ENCODE data around the gene CXCL12. TPM values are rescaled to one million over a fixed set of nuclear protein-coding genes. Genes with fewer than 3 reads are reported as not detected.

Gene CXCL12
- total RNA-seq, 1 donor from 2014 or later: 23.7 TPM

DNA sequence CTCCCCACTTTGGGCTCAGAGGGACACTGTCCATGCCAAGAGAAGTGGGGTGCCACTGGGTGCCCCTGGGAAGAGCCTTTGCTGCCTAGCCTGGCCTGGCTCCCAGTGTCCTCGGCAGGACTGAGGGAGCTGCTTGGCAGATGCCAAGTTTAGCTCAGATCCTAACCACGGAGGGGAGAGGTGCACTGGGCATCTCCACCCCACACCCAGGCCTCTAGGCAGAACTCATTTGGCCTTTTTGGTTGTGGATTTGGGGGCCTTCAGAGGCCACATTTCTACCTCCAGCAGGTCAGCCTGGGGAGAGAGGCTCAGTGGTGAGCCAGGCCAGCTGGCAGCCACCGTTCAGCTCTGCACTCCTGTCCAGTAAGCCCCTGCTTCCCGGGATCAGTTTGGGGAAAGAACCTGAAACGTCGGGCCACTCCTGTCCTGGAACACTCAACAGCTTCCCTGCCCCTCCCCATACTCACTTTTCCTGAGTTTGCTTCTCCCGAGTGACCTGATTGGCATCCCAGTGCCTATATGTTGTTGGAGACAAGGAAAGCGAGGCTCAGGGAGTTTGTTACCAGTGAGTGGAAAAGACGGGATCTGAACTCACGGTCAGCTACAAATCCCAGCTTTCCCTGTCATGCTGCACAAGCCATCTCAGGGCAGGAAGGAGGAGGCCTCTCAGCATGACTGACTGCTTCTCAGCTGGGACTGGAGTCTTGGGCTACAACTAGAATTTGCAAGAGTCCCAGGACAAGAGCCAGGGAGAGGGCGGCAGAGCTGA is 11.2 kb upstream of the CXCL12 start:
- Histone ChIP-seq H3K4me2 (ENCODE audit: low read length) (no peak overlapping the region), H3K4me3 (ENCODE audit: insufficient read depth, low read depth, low read length) (no peak overlapping the region), H3K4me1 (ENCODE audit: insufficient read depth, low read length) (no peaks in the 10 kb centered on the region), H3K9ac (ENCODE audit: low read length) (no peak overlapping the region), H3K79me2 (ENCODE audit: insufficient read depth, low read length) (no peaks in the 10 kb centered on the region), H3K9me3 (ENCODE audit: insufficient read depth, low read depth, low read length) (no peaks in the 10 kb centered on the region), H3K36me3 (ENCODE audit: insufficient read depth, low read length) (no peaks in the 10 kb centered on the region), H2AFZ (ENCODE audit: low read depth, low read length) (no peak overlapping the region), H3K27ac (ENCODE audit: low read depth, low read length) (no peak overlapping the region), H4K20me1 (ENCODE audit: insufficient read depth, low read length) (no peaks in the 10 kb centered on the region), H3K27me3 (ENCODE audit: insufficient read depth, low read length) (peaks cover 7% of the 10 kb centered on the region)
- Mint-ChIP-seq H3K36me3 (ENCODE audit: low read depth, unreplicated experiment) (no peaks in the 10 kb centered on the region), H3K9me3 (ENCODE audit: unreplicated experiment) (peaks cover 3% of the 10 kb centered on the region), H3K27me3 (ENCODE audit: low read depth, unreplicated experiment) (peaks cover 66% of the 10 kb centered on the region), H3K27ac (ENCODE audit: unreplicated experiment) (no peak overlapping the region), H3K4me3 (ENCODE audit: unreplicated experiment) (no peak overlapping the region), H3K4me1 (ENCODE audit: low read depth, unreplicated experiment) (peaks cover 4% of the 10 kb centered on the region)
- FAIRE-seq (no peak), DNase-seq (ENCODE audit: low read depth) (no peak)
- TF ChIP-seq EZH2 (IDR thresholded peaks at IDR 0.05; ENCODE audit: insufficient read depth, low read length): no peak
- TF ChIP-seq, protein P1, sequence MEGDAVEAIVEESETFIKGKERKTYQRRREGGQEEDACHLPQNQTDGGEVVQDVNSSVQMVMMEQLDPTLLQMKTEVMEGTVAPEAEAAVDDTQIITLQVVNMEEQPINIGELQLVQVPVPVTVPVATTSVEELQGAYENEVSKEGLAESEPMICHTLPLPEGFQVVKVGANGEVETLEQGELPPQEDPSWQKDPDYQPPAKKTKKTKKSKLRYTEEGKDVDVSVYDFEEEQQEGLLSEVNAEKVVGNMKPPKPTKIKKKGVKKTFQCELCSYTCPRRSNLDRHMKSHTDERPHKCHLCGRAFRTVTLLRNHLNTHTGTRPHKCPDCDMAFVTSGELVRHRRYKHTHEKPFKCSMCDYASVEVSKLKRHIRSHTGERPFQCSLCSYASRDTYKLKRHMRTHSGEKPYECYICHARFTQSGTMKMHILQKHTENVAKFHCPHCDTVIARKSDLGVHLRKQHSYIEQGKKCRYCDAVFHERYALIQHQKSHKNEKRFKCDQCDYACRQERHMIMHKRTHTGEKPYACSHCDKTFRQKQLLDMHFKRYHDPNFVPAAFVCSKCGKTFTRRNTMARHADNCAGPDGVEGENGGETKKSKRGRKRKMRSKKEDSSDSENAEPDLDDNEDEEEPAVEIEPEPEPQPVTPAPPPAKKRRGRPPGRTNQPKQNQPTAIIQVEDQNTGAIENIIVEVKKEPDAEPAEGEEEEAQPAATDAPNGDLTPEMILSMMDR (IDR thresholded peaks at IDR 0.05; ENCODE audit: insufficient read depth, low read depth, low read length): no peak

DNA sequence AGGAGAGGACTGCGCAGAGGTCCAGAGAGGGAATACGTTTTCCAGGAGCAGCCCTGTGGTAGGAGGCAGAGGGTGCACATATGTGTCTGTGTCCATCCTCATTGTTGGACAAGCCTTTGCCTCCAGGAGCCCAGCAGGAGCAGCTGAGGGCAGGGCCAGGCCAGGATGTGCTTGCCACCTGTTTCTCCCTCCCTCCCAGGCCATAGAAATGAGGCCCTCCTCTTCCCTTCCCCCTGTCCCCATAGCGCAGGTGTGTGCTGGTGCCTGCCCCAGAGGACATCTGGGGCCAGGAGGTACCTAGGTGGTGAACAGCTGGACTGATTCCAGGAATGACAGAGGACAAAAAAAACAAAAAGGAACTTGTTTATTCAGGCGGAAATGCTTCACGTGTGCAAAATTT is 10.5 kb upstream of the CXCL12 start:
- Histone ChIP-seq H3K79me2 (ENCODE audit: insufficient read depth, low read length) (no peaks in the 10 kb centered on the region), H4K20me1 (ENCODE audit: insufficient read depth, low read length) (no peaks in the 10 kb centered on the region), H3K27me3 (ENCODE audit: insufficient read depth, low read length) (peaks cover 7% of the 10 kb centered on the region), H3K9ac (ENCODE audit: low read length) (no peak overlapping the region), H3K4me2 (ENCODE audit: low read length) (no peak overlapping the region), H3K4me3 (ENCODE audit: insufficient read depth, low read depth, low read length) (no peak overlapping the region), H3K9me3 (ENCODE audit: insufficient read depth, low read depth, low read length) (no peaks in the 10 kb centered on the region), H3K4me1 (ENCODE audit: insufficient read depth, low read length) (no peaks in the 10 kb centered on the region), H2AFZ (ENCODE audit: low read depth, low read length) (no peak overlapping the region), H3K36me3 (ENCODE audit: insufficient read depth, low read length) (no peaks in the 10 kb centered on the region), H3K27ac (ENCODE audit: low read depth, low read length) (no peak overlapping the region)
- Mint-ChIP-seq H3K4me3 (ENCODE audit: unreplicated experiment) (no peak overlapping the region), H3K36me3 (ENCODE audit: low read depth, unreplicated experiment) (no peaks in the 10 kb centered on the region), H3K9me3 (ENCODE audit: unreplicated experiment) (peaks cover 3% of the 10 kb centered on the region), H3K4me1 (ENCODE audit: low read depth, unreplicated experiment) (no peaks in the 10 kb centered on the region), H3K27ac (ENCODE audit: unreplicated experiment) (no peak overlapping the region), H3K27me3 (ENCODE audit: low read depth, unreplicated experiment) (peaks cover 66% of the 10 kb centered on the region)
- DNase-seq (ENCODE audit: low read depth): no peak
- TF ChIP-seq EZH2 (IDR thresholded peaks at IDR 0.05; ENCODE audit: insufficient read depth, low read length): no peak
- TF ChIP-seq, protein P1 (IDR thresholded peaks at IDR 0.05; ENCODE audit: insufficient read depth, low read depth, low read length): no peak
- FAIRE-seq: no peak

DNA sequence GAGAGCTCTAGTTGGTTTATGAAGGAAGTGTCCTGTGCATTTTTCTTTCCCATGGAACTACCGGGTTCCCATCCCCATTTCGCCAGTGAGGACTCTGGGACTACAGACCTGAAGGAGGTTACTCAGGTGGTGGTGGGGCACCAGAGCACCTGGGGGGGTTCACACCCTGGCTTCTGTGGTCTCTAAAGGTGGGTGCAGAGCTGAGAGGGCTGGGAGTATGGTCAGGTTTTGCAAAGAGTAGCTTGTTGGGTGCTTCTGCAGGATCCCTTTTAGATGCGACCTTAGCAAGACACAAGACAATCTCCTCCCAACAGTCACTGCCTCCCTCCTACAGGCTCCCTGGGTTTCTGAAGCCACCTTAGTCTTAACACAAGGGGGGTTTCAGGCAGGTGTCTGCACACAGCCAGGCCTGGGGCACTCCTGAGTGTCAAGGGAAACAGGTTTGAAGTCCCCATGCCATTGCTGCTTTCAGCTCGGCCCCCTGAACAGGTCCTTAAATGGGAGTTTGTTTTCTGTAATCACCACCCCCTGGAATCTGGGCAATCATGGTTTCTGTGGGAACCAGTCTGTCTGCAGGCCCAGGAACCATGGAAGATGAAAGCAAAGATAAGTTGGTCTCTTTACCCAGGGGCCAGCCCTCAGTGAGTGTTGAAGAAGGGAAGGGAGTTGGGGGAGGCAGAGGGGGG is 9.9 kb upstream of the CXCL12 start:
- Mint-ChIP-seq H3K4me3 (ENCODE audit: unreplicated experiment) (no peak overlapping the region), H3K27me3 (ENCODE audit: low read depth, unreplicated experiment) (peaks cover 61% of the 10 kb centered on the region), H3K4me1 (ENCODE audit: low read depth, unreplicated experiment) (no peaks in the 10 kb centered on the region), H3K27ac (ENCODE audit: unreplicated experiment) (no peak overlapping the region), H3K36me3 (ENCODE audit: low read depth, unreplicated experiment) (no peaks in the 10 kb centered on the region), H3K9me3 (ENCODE audit: unreplicated experiment) (no peaks in the 10 kb centered on the region)
- Histone ChIP-seq H3K27me3 (ENCODE audit: insufficient read depth, low read length) (peaks cover 4% of the 10 kb centered on the region), H2AFZ (ENCODE audit: low read depth, low read length) (no peak overlapping the region), H3K36me3 (ENCODE audit: insufficient read depth, low read length) (no peaks in the 10 kb centered on the region), H3K4me3 (ENCODE audit: insufficient read depth, low read depth, low read length) (no peak overlapping the region), H3K9me3 (ENCODE audit: insufficient read depth, low read depth, low read length) (no peaks in the 10 kb centered on the region), H3K27ac (ENCODE audit: low read depth, low read length) (no peak overlapping the region), H3K4me1 (ENCODE audit: insufficient read depth, low read length) (no peaks in the 10 kb centered on the region), H3K79me2 (ENCODE audit: insufficient read depth, low read length) (no peaks in the 10 kb centered on the region), H3K4me2 (ENCODE audit: low read length) (no peak overlapping the region), H3K9ac (ENCODE audit: low read length) (no peak overlapping the region), H4K20me1 (ENCODE audit: insufficient read depth, low read length) (no peaks in the 10 kb centered on the region)
- TF ChIP-seq, protein P1 (IDR thresholded peaks at IDR 0.05; ENCODE audit: insufficient read depth, low read depth, low read length): no peak
- TF ChIP-seq EZH2 (IDR thresholded peaks at IDR 0.05; ENCODE audit: insufficient read depth, low read length): no peak
- DNase-seq (ENCODE audit: low read depth): no peak
- FAIRE-seq: no peak
